Pancreas (tissue), 10 donors: ENCODE measurements around the gene MOV10L1. TPM values are rescaled to one million over a fixed set of nuclear protein-coding genes. Genes with fewer than 3 reads are reported as not detected.
"Not testable (repeated sequence)": the region's sequence is repeated elsewhere in the genome, so short reads cannot be mapped to it uniquely, and the experiment has no call there.

ENCODE experiments used
- ATAC-seq, 4 donors: fragments of 200-7000 bp; cut with Tn5 transposase; one replicate each; pipeline versions ENCODE4 v1.8.0 to v1.9.1; 2020; ENCODE audit warnings: mild to moderate bottlenecking in 4 of 4, moderate library complexity in 4 of 4
- DNase-seq, 6 donors: peaks; one replicate each; pipeline ENCODE4 v3.0.0-alpha.2; 2020
- FAIRE-seq: peaks from 2 replicates; lab custom pipeline; 2012; peaks lifted over from hg19 to GRCh38; lab: Jason Lieb, UNC
- H3K27ac ChIP-seq, 4 donors: fragments of 200-600 bp; sonication (generic); 1 replicate in 3 of 4; 2 replicates in 1 of 4; pipeline versions ENCODE4 v1.5.0 to v1.8.0; 2020
- H3K27me3 ChIP-seq, 4 donors: fragments of 200-600 bp; one replicate each; pipeline ENCODE4 v1.8.0; 2021
- H3K36me3 ChIP-seq, 3 donors: fragments of 200-600 bp; sonication (generic) in 1 of 3; one replicate each; pipeline versions ENCODE4 v1.5.0 to v1.8.0; 2020 to 2021
- H3K4me1 ChIP-seq, 3 donors: fragments of 200-600 bp; one replicate each; pipeline ENCODE4 v1.8.0; 2021
- H3K4me3 ChIP-seq, 4 donors: fragments of 200-600 bp; sonication (generic) in 2 of 4; one replicate each; pipeline versions ENCODE4 v1.5.0 to v1.8.0; 2020 to 2021
- H3K9me3 ChIP-seq, 4 donors: fragments of 200-600 bp; one replicate each; pipeline ENCODE4 v1.8.0; 2021
- WGBS, 2 donors: extraction: QIAGEN DNeasy Blood & Tissue Kit; methylation state at CpG; one replicate each; pipeline ENCODE4 v1.1.7; 2013; 5-methylcytosine and 5-hydroxymethylcytosine counted together
- intact Hi-C, 3 donors: fragments of 100-400 bp; cut with DNase I; formaldehyde crosslinking; loops; one replicate each; pipeline versions ENCODE4 v1.11.1 to v1.14.2; 2022
- polyA plus RNA-seq, 2 donors: library from polyadenylated mRNA; stranded (reverse); fragments of 200-250 nt; gene quantifications; one replicate each; pipeline ENCODE4 v1.2.3, GENCODE V29; 2013
- total RNA-seq, 6 donors: library from RNA; stranded (reverse); fragmentation: NEBNext Ultra II Directional in 4 of 6; extraction: Animal tissue kit (Norgen Biotek cat#: 25700) in 4 of 6; gene quantifications; one replicate each; pipeline versions ENCODE4 v1.2.1 to v1.2.4, GENCODE V29; 2021 to 2023
- TF ChIP-seq, protein P1 (sequence below), 4 donors: fragments of 200-600 bp; sonication (generic) in 3 of 4; IDR thresholded peaks; one replicate each; pipeline versions ENCODE4 v1.5.0 to v1.8.0; 2021; ENCODE audit warnings: antibody characterized with exemption in 4 of 4
- donor health status: healthy with polysubstance abuse.
- donor health status: DM: no; HTN: no; CAD: no; lungs with moderate emphysema.
- donor health status: DM: no; HTN: no; CAD: no.
- donor health status: control.
- donor health status: control.
- donor health status: Bipolar disorder and iron deficiency.
- donor health status: DM: yes; HTN: yes; CAD: no.
- donor health status: DM: no; HTN: no; CAD: no.
- donor health status: DM: no; HTN: no; CAD: no.
- donor health status: DM: yes; HTN: yes; CAD: no.

Gene MOV10L1
- total and polyA plus RNA-seq, 8 donors, result 0.09 to 1.9 (median 0.26) TPM; not detected in 1

- Histone ChIP-seq H3K9me3 (no peaks in the 10 kb centered on the region), H3K27me3 (no peaks in the 10 kb centered on the region), H3K27ac (no peak overlapping the region), H3K36me3 (peaks cover 0 to 10% (median 0%) of the 10 kb centered on the region in 3 donors), H3K4me3 (no peak overlapping the region), H3K4me1 (peaks cover 0 to 12% (median 6%) of the 10 kb centered on the region in 3 donors)
- intact Hi-C loops, result no loop called here
- 90% methylated on average over 7 of the region's 7 CpGs for WGBS, 2 donors
- TF ChIP-seq, protein P1, sequence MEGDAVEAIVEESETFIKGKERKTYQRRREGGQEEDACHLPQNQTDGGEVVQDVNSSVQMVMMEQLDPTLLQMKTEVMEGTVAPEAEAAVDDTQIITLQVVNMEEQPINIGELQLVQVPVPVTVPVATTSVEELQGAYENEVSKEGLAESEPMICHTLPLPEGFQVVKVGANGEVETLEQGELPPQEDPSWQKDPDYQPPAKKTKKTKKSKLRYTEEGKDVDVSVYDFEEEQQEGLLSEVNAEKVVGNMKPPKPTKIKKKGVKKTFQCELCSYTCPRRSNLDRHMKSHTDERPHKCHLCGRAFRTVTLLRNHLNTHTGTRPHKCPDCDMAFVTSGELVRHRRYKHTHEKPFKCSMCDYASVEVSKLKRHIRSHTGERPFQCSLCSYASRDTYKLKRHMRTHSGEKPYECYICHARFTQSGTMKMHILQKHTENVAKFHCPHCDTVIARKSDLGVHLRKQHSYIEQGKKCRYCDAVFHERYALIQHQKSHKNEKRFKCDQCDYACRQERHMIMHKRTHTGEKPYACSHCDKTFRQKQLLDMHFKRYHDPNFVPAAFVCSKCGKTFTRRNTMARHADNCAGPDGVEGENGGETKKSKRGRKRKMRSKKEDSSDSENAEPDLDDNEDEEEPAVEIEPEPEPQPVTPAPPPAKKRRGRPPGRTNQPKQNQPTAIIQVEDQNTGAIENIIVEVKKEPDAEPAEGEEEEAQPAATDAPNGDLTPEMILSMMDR (IDR thresholded peaks at IDR 0.05), result no peak
- DNase-seq (no peak), FAIRE-seq (no peak), ATAC-seq (no peak)
These were observed 114.8 kb downstream of the MOV10L1 start for GRCh38 chr22:50204571-50204970.

DNA sequence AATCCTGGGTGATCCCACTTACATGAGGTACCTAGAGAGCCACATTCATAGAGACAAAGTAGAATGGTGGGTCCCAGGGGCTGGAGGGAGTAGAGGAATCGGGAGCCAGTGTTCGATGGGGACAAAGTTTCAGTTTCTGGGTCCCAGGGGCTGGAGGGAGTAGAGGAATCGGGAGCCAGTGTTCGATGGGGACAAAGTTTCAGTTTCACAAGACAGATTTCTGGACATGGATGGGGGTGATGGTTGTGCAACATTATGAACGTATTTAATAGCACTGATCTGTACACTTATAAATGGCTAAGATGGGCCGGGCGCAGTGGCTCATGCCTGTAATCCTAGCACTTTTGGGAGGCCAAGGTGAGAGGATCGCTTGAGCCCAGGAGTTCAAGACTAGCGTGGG, 115.2 kb downstream of the MOV10L1 start:
- peak in 1 of 6 donors; percentile 9 for DNase-seq
- intact Hi-C loops, H3K4me3 ChIP-seq, H3K9me3 ChIP-seq, H3K4me1 ChIP-seq, FAIRE-seq, H3K36me3 ChIP-seq, ATAC-seq, H3K27ac ChIP-seq, H3K27me3 ChIP-seq: not testable (repeated sequence)
- WGBS, 2 donors, result 90 to 91% methylated on average over 9 of the region's 9 CpGs

DNA sequence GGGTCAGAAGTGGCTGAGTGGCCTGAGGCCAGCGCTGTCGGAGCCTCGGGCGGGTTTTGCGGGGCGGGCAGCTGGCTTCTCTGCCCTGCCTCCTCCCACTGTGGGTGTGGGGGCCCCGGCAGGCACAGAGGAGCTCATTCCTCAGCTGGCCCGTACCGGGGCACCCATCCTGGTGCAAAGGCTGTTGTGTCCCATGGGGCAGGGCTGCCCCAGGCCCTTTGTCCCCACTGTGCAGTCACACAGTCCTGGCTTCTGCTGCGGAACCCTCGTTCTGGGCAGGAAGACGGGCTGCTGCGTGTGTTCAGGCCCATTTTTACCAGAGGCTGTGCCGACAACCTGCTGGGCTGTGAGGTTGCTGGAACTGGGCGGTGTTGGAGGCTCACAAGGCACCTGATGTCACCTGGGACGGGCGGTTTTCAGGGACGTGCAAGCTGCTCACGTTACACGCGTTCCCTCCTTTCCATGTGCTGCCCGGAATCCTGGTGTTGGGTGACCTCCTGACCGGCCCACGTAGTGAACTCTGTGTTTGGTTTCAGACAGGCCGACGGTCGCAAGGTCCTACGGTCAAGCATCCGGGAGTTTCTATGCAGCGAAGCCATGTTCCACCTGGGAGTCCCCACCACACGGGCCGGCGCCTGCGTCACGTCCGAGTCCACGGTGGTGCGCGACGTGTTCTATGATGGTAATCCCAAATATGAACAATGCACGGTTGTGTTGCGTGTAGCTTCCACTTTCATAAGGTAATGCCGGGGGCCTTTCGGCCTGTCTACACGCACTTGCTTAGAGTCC, 116.2 kb downstream of the MOV10L1 start:
- no peaks in the 10 kb centered on the region for H3K9me3 ChIP-seq
- 91 to 93% methylated on average over 45 of the region's 45 CpGs for WGBS, 2 donors
- H3K4me1 ChIP-seq, result peaks cover 0 to 7% (median 6%) of the 10 kb centered on the region in 3 donors
- FAIRE-seq, result no peak
- H3K36me3 ChIP-seq, result peaks cover 0 to 16% (median 0%) of the 10 kb centered on the region in 3 donors
- peak in 3 of 6 donors; percentile 37 to 58 (median 53) for DNase-seq
- no peak for ATAC-seq
- TF ChIP-seq, protein P1 (IDR thresholded peaks at IDR 0.05), result no peak
- no peak overlapping the region for H3K27ac ChIP-seq
- no peaks in the 10 kb centered on the region for H3K27me3 ChIP-seq
- intact Hi-C loops, result no loop called here
- H3K4me3 ChIP-seq, result no peak overlapping the region

GRCh38 chr22:50206599-50206998, 116.8 kb downstream of the MOV10L1 start:
- ATAC-seq (peak in 1 of 4 donors; percentile 11), DNase-seq (peak in 3 of 6 donors; percentile 40 to 71 (median 59)), FAIRE-seq (no peak)
- 53 to 59% methylated on average over 10 of the region's 10 CpGs for WGBS, 2 donors
- Histone ChIP-seq H3K4me1 (peaks cover 0 to 7% (median 6%) of the 10 kb centered on the region in 3 donors), H3K27ac (no peak overlapping the region), H3K9me3 (no peaks in the 10 kb centered on the region), H3K36me3 (peaks cover 0 to 22% (median 0%) of the 10 kb centered on the region in 3 donors), H3K4me3 (no peak overlapping the region), H3K27me3 (no peaks in the 10 kb centered on the region)
- TF ChIP-seq, protein P1 (IDR thresholded peaks at IDR 0.05), result peak in 2 of 4 donors; percentile 14 to 21
- intact Hi-C loops, result no loop called here

DNA sequence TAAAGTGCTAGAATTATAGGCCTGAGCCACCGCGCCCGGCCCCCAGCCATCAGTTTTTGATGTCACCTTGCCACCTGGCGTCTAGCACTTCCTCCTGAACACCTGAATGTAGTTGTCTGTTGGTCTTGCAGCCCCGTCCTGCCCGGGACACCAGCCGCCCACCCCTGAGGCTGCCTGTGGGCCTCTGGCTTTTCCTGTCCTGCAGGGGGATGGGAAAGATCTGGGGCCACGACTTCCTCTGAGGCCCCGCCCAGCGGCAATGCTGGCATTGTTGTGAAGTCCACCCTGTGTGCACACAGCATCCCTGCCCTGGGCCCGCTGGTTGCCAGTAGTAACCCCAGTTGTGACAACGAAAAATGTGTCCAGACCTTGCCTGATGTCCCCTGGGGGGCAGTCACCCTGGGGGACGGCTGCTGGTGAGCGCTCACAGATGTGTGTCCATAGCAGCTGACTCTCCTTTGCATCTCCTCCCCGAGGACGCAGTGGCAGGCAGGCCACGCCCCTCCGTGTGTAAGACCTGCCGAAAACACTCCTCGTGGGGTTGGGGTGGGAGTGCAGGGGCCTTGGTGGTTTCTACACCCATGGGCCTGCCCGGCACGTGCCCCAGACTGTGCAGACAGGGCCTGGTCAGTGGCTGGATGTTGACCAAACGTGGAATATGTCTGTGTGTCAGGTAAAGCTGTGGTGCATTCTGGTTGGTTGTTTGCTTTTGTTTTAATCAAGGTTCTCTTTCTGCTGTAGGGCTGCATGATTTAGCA, 117.8 kb downstream of the MOV10L1 start:
- Histone ChIP-seq H3K4me3 (no peak overlapping the region), H3K4me1 (peaks cover 0 to 2% (median 2%) of the 10 kb centered on the region in 3 donors), H3K9me3 (no peaks in the 10 kb centered on the region), H3K36me3 (peaks cover 0 to 27% (median 0%) of the 10 kb centered on the region in 3 donors), H3K27ac (no peak overlapping the region), H3K27me3 (no peaks in the 10 kb centered on the region)
- TF ChIP-seq, protein P1 (IDR thresholded peaks at IDR 0.05), result no peak
- FAIRE-seq, result no peak
- 75 to 86% methylated on average over 23 of the region's 23 CpGs for WGBS, 2 donors
- intact Hi-C loops, result no loop called here
- DNase-seq, result peak in 3 of 6 donors; percentile 22 to 62 (median 54)
- no peak for ATAC-seq
